ENCODE measurements around the gene FICD. TPM values are rescaled to one million over a fixed set of nuclear protein-coding genes. Genes with fewer than 3 reads are reported as not detected.
A peak's percentile ranks its signal among the peaks of the same experiment; 100 is the strongest.

The FICD gene
- total and polyA plus RNA-seq, 2 of the 13 experiments (the other 11 are each of a cell fraction or from before 2014, with no cell fraction given): 0.99 to 3.0 TPM

- TF ChIP-seq FOXC1 (CRISPR knock-in tag; IDR thresholded peaks at IDR 0.05; ENCODE audit: borderline replicate concordance) (peak; percentile 96; the same call in 1 of the 2 replicates), USF2 (IDR thresholded peaks at IDR 0.05; ENCODE audit: low read depth, low read length) (no peak), USF2 (CRISPR knock-in tag; IDR thresholded peaks at IDR 0.05; ENCODE audit: borderline replicate concordance) (no peak), SNRNP70 (IDR thresholded peaks at IDR 0.05; ENCODE audit: low read depth, low read length) (no peak), NFATC3 (CRISPR knock-in tag; IDR thresholded peaks at IDR 0.05) (no peak), PCBP2 (optimal IDR thresholded peaks at IDR 0.05; ENCODE audit: low read depth, low read length, poor library complexity, severe bottlenecking) (no peak), SNAPC5 (CRISPR knock-in tag; IDR thresholded peaks at IDR 0.05; ENCODE audit: borderline replicate concordance) (0 out of 2 replicates have a peak, but pooled peaks have one; percentile 88), ZNF34 (CRISPR knock-in tag; IDR thresholded peaks at IDR 0.05; ENCODE audit: borderline replicate concordance) (no peak), ZNF790 (CRISPR knock-in tag; IDR thresholded peaks at IDR 0.05; ENCODE audit: borderline replicate concordance) (no peak), ZNF230 (CRISPR knock-in tag; IDR thresholded peaks at IDR 0.05) (peak; percentile 75; the same call in 1 of the 2 replicates), GLI4 (CRISPR knock-in tag; IDR thresholded peaks at IDR 0.05; ENCODE audit: borderline replicate concordance) (no peak; the same call in 1 of the 2 replicates), SALL2 (CRISPR knock-in tag; IDR thresholded peaks at IDR 0.05) (peak; percentile 82), ZNF292 (CRISPR knock-in tag; IDR thresholded peaks at IDR 0.05; ENCODE audit: borderline replicate concordance, low read depth) (peak; percentile 10; the same call in 1 of the 2 replicates), MED1 (CRISPR knock-in tag; IDR thresholded peaks at IDR 0.05) (peak; percentile 69), ZGPAT (CRISPR knock-in tag; IDR thresholded peaks at IDR 0.05) (peak; percentile 74; the same call in 1 of the 2 replicates), ZFP37 (CRISPR knock-in tag; IDR thresholded peaks at IDR 0.05; ENCODE audit: borderline replicate concordance) (no peak), PRMT3 (CRISPR knock-in tag; IDR thresholded peaks at IDR 0.05; ENCODE audit: borderline replicate concordance, low read depth) (no peak), ZNF724P (CRISPR knock-in tag; IDR thresholded peaks at IDR 0.05; ENCODE audit: borderline replicate concordance) (no peak), TOE1 (CRISPR knock-in tag; IDR thresholded peaks at IDR 0.05) (no peak; the same call in 1 of the 2 replicates), ETV5 (CRISPR knock-in tag; IDR thresholded peaks at IDR 0.05; ENCODE audit: borderline replicate concordance) (no peak), FOXO4 (CRISPR knock-in tag; conservative IDR thresholded peaks at IDR 0.05) (0 out of 2 replicates have a peak, but pooled peaks have one; percentile 55), ZNF264 (CRISPR knock-in tag; IDR thresholded peaks at IDR 0.05) (0 out of 2 replicates have a peak, but pooled peaks have one; percentile 40), YY1 (IDR thresholded peaks at IDR 0.05; ENCODE audit: insufficient read depth, insufficient replicate concordance, low read depth, low read length) (peak; percentile 96)
These were observed 47.5 kb downstream of the FICD start, which contains the start of gene ISCU (continued) for GRCh38 chr12:108562348-108563135.

All from HepG2 (cell line).